Pancreas (tissue), 10 donors: Measurements from ENCODE around the gene NOS1AP. TPM values are rescaled to one million over a fixed set of nuclear protein-coding genes. Genes with fewer than 3 reads are reported as not detected.
A peak's percentile ranks its signal among the peaks of the same experiment; 100 is the strongest.

Experiments used
- ATAC-seq, 4 donors: fragments of 200-7000 bp; cut with Tn5 transposase; one replicate each; pipeline versions ENCODE4 v1.8.0 to v1.9.1; 2020; ENCODE audit warnings: mild to moderate bottlenecking in 4 of 4, moderate library complexity in 4 of 4
- DNase-seq, 6 donors: peaks; one replicate each; pipeline ENCODE4 v3.0.0-alpha.2; 2020
- FAIRE-seq: peaks from 2 replicates; lab custom pipeline; 2012; peaks lifted over from hg19 to GRCh38; lab: Jason Lieb, UNC
- H3K27ac ChIP-seq, 4 donors: fragments of 200-600 bp; sonication (generic); 1 replicate in 3 of 4; 2 replicates in 1 of 4; pipeline versions ENCODE4 v1.5.0 to v1.8.0; 2020
- H3K27me3 ChIP-seq, 4 donors: fragments of 200-600 bp; one replicate each; pipeline ENCODE4 v1.8.0; 2021
- H3K36me3 ChIP-seq, 3 donors: fragments of 200-600 bp; sonication (generic) in 1 of 3; one replicate each; pipeline versions ENCODE4 v1.5.0 to v1.8.0; 2020 to 2021
- H3K4me1 ChIP-seq, 3 donors: fragments of 200-600 bp; one replicate each; pipeline ENCODE4 v1.8.0; 2021
- H3K4me3 ChIP-seq, 4 donors: fragments of 200-600 bp; sonication (generic) in 2 of 4; one replicate each; pipeline versions ENCODE4 v1.5.0 to v1.8.0; 2020 to 2021
- H3K9me3 ChIP-seq, 4 donors: fragments of 200-600 bp; one replicate each; pipeline ENCODE4 v1.8.0; 2021
- WGBS, 2 donors: extraction: QIAGEN DNeasy Blood & Tissue Kit; methylation state at CpG; one replicate each; pipeline ENCODE4 v1.1.7; 2013; 5-methylcytosine and 5-hydroxymethylcytosine counted together
- intact Hi-C, 3 donors: fragments of 100-400 bp; cut with DNase I; formaldehyde crosslinking; loops; one replicate each; pipeline versions ENCODE4 v1.11.1 to v1.14.2; 2022
- polyA plus RNA-seq, 2 donors: library from polyadenylated mRNA; stranded (reverse); fragments of 200-250 nt; gene quantifications; one replicate each; pipeline ENCODE4 v1.2.3, GENCODE V29; 2013
- total RNA-seq, 6 donors: library from RNA; stranded (reverse); fragmentation: NEBNext Ultra II Directional in 4 of 6; extraction: Animal tissue kit (Norgen Biotek cat#: 25700) in 4 of 6; gene quantifications; one replicate each; pipeline versions ENCODE4 v1.2.1 to v1.2.4, GENCODE V29; 2021 to 2023
- TF ChIP-seq, protein P1 (sequence below), 4 donors: fragments of 200-600 bp; sonication (generic) in 3 of 4; IDR thresholded peaks; one replicate each; pipeline versions ENCODE4 v1.5.0 to v1.8.0; 2021; ENCODE audit warnings: antibody characterized with exemption in 4 of 4
- donor health status: healthy with polysubstance abuse.
- donor health status: DM: no; HTN: no; CAD: no; lungs with moderate emphysema.
- donor health status: DM: no; HTN: no; CAD: no.
- donor health status: control.
- donor health status: control.
- donor health status: Bipolar disorder and iron deficiency.
- donor health status: DM: yes; HTN: yes; CAD: no.
- donor health status: DM: no; HTN: no; CAD: no.
- donor health status: DM: no; HTN: no; CAD: no.
- donor health status: DM: yes; HTN: yes; CAD: no.

Gene NOS1AP
- total and polyA plus RNA-seq, 8 donors = 0.40 to 2.8 (median 1.7) TPM

GRCh38 chr1:162136760-162137159, 67.3 kb downstream of the NOS1AP start:
- TF ChIP-seq, protein P1, sequence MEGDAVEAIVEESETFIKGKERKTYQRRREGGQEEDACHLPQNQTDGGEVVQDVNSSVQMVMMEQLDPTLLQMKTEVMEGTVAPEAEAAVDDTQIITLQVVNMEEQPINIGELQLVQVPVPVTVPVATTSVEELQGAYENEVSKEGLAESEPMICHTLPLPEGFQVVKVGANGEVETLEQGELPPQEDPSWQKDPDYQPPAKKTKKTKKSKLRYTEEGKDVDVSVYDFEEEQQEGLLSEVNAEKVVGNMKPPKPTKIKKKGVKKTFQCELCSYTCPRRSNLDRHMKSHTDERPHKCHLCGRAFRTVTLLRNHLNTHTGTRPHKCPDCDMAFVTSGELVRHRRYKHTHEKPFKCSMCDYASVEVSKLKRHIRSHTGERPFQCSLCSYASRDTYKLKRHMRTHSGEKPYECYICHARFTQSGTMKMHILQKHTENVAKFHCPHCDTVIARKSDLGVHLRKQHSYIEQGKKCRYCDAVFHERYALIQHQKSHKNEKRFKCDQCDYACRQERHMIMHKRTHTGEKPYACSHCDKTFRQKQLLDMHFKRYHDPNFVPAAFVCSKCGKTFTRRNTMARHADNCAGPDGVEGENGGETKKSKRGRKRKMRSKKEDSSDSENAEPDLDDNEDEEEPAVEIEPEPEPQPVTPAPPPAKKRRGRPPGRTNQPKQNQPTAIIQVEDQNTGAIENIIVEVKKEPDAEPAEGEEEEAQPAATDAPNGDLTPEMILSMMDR (IDR thresholded peaks at IDR 0.05) = no peak
- no peak overlapping the region for H3K4me3 ChIP-seq
- no peak overlapping the region for H3K27ac ChIP-seq
- H3K4me1 ChIP-seq = peaks cover 0 to 8% (median 5%) of the 10 kb centered on the region in 3 donors
- no peaks in the 10 kb centered on the region for H3K9me3 ChIP-seq
- DNase-seq (no peak), ATAC-seq (peak in 2 of 4 donors; percentile 47 to 62), FAIRE-seq (no peak)
- WGBS, 2 donors = 72 to 74% methylated on average over 4 of the region's 4 CpGs
- intact Hi-C loops = no loop called here
- H3K27me3 ChIP-seq = no peaks in the 10 kb centered on the region
- no peaks in the 10 kb centered on the region for H3K36me3 ChIP-seq

DNA sequence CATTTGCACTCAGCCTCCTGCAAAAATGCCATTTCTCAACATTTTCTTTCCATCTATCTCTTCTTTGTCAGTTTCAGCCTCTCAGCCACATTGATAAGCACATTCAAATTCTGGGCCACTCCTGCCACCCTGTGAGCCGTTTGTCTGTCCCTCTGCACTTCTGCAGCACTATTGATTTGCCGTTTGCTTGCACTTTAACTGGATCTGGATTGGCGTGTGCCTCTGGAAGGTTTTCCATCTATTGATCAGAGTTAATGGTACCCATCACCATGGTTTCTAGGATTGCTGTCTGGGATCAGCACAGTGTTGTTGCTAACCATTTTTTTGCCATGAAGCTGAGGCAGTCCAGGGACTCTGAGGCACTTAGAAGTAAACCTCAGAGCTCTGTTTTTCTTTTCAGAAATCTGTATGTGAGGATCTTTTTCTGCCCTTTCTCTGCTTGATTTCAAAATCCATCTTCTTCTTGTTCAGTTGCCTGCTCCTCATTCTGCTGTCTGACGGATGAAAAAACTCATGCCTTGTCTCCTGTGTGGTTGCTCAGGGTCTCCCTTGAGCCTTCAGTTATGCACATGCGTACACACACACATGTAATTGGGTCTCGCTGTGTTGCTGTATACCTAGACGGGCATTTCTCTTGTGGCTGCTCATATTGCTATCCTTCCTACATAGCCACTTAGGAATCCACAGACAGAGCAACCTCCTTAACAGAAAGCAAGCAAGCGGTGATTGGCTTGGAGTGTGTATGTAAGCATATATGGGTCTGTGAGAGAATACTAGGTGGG, 67.9 kb downstream of the NOS1AP start:
- DNase-seq = no peak
- intact Hi-C loops = no loop called here
- Histone ChIP-seq H3K27me3 (no peaks in the 10 kb centered on the region), H3K27ac (no peak overlapping the region), H3K4me3 (no peak overlapping the region), H3K4me1 (peaks cover 0 to 2% (median 0%) of the 10 kb centered on the region in 3 donors), H3K9me3 (no peaks in the 10 kb centered on the region), H3K36me3 (no peaks in the 10 kb centered on the region)
- FAIRE-seq = no peak
- WGBS, 2 donors = 68 to 69% methylated on average over 8 of the region's 8 CpGs
- ATAC-seq = no peak
- TF ChIP-seq, protein P1 (IDR thresholded peaks at IDR 0.05) = no peak

DNA sequence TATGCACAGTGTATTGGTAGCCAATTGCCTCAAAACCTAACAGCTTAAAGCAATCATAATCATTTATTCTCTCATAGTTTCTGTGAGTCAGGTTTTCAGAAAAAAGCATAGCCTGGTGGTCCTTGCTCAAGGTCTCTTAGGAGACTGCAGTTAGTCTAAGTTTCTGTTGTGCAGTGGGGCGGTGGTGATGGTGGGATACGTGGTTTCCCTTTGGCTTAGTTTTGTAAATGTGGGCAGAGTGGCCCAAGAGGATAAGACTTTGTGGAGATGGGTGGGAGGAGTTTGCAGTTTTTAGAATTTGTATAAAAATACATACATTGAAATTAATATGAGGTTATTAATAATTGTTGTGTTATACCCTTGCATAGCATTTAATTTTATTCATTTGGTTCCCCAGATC, 68.6 kb downstream of the NOS1AP start:
- H3K4me3 ChIP-seq = no peak overlapping the region
- H3K9me3 ChIP-seq = no peaks in the 10 kb centered on the region
- DNase-seq = no peak
- ATAC-seq = no peak
- H3K27ac ChIP-seq = no peak overlapping the region
- no peaks in the 10 kb centered on the region for H3K4me1 ChIP-seq
- H3K27me3 ChIP-seq = no peaks in the 10 kb centered on the region
- 94 to 95% methylated on average over 2 of the region's 2 CpGs for WGBS, 2 donors
- no peak for FAIRE-seq
- intact Hi-C loops = no loop called here
- TF ChIP-seq, protein P1 (IDR thresholded peaks at IDR 0.05) = no peak
- H3K36me3 ChIP-seq = no peaks in the 10 kb centered on the region

GRCh38 chr1:162138599-162139181, 69.2 kb downstream of the NOS1AP start:
- no peak overlapping the region for H3K4me3 ChIP-seq
- TF ChIP-seq, protein P1 (IDR thresholded peaks at IDR 0.05) = no peak
- FAIRE-seq (no peak), DNase-seq (peak in 1 of 6 donors; percentile 28), ATAC-seq (peak in 3 of 4 donors; percentile 26 to 70 (median 54))
- H3K27me3 ChIP-seq = no peaks in the 10 kb centered on the region
- H3K9me3 ChIP-seq = no peaks in the 10 kb centered on the region
- no peaks in the 10 kb centered on the region for H3K4me1 ChIP-seq
- intact Hi-C loops = no loop called here
- no peak overlapping the region for H3K27ac ChIP-seq
- H3K36me3 ChIP-seq = no peaks in the 10 kb centered on the region
- WGBS, 2 donors = 7 to 10% methylated on average over 4 of the region's 4 CpGs

DNA sequence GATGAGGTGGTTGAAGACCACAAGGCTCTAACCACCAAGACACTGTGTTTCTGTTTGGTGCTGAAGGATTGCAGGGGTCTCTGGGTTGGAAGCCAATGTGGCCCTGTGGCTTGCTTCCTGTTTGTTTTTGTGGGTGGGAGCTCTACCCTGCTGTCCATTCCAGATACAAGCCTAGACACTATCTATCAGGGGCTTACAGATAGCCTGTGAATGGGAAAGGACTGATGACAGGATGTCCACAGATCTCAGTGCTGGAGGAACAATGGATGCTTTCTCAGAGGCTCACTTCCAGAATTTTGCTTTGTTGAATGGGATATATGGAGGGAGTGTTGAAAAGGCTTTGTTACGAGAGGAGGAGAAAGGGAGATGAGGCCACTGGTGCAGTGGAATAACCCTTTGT, 69.7 kb downstream of the NOS1AP start:
- no peaks in the 10 kb centered on the region for H3K36me3 ChIP-seq
- 92% methylated on average over 1 of the region's 1 CpG for WGBS, 2 donors
- H3K4me1 ChIP-seq = no peaks in the 10 kb centered on the region
- intact Hi-C loops = no loop called here
- DNase-seq (no peak), FAIRE-seq (no peak), ATAC-seq (no peak)
- no peaks in the 10 kb centered on the region for H3K27me3 ChIP-seq
- TF ChIP-seq, protein P1 (IDR thresholded peaks at IDR 0.05) = no peak
- no peak overlapping the region for H3K4me3 ChIP-seq
- no peak overlapping the region for H3K27ac ChIP-seq
- no peaks in the 10 kb centered on the region for H3K9me3 ChIP-seq
